GM23338 (cell line): ENCODE results near the gene SCN2A. TPM values are rescaled to one million over a fixed set of nuclear protein-coding genes. Genes with fewer than 3 reads are reported as not detected.

Experiments used
- ATAC-seq: fragments of 200-7000 bp; cut with Tn5 transposase; 3 replicates; pipeline ENCODE4 v1.9.1; 2020
- DNase-seq: peaks from one replicate; pipeline ENCODE4 v3.0.0-alpha.2; 2015; ENCODE audit warnings: low spot score
- H2AFZ ChIP-seq: fragments of 200-600 bp; sonication (generic); 2 replicates; pipeline ENCODE4 v1.8.0; 2016; ENCODE audit warnings: antibody characterized with exemption, mild to moderate bottlenecking, moderate library complexity
- H3F3A ChIP-seq: fragments of 200-600 bp; sonication (generic); replicated peaks from 2 replicates; pipeline ENCODE4 v1.8.0; 2017; ENCODE audit warnings: antibody characterized with exemption, mixed run types, low read depth
- H3K27ac ChIP-seq: fragments of 200-600 bp; sonication (generic); 2 replicates; pipeline ENCODE4 v1.6.1; 2016; ENCODE audit warnings: low read depth
- H3K27me3 ChIP-seq: fragments of 200-600 bp; sonication (generic); 2 replicates; pipeline ENCODE4 v1.8.0; 2016; ENCODE audit warnings: mild to moderate bottlenecking, mixed run types, moderate library complexity; ENCODE audit not compliant: insufficient read depth
- H3K36me3 ChIP-seq: fragments of 200-600 bp; sonication (generic); 2 replicates; pipeline ENCODE4 v1.8.0; 2016; ENCODE audit warnings: mild to moderate bottlenecking; ENCODE audit not compliant: insufficient read depth
- H3K4me1 ChIP-seq: fragments of 200-600 bp; sonication (generic); 2 replicates; pipeline ENCODE4 v1.8.0; 2016; ENCODE audit warnings: mild to moderate bottlenecking, moderate library complexity; ENCODE audit not compliant: insufficient read depth
- H3K4me2 ChIP-seq: fragments of 200-600 bp; sonication (generic); 2 replicates; pipeline ENCODE4 v1.7.1; 2017; ENCODE audit warnings: mixed run types
- H3K4me3 ChIP-seq: fragments of 200-600 bp; sonication (generic); 2 replicates; pipeline ENCODE4 v1.6.1; 2016; ENCODE audit warnings: mixed run types
- H3K79me2 ChIP-seq: fragments of 200-600 bp; sonication (generic); replicated peaks from 2 replicates; pipeline ENCODE4 v1.8.0; 2017; ENCODE audit warnings: mild to moderate bottlenecking; ENCODE audit not compliant: insufficient read depth
- H3K9me2 ChIP-seq: fragments of 200-600 bp; sonication (generic); 2 replicates; pipeline ENCODE4 v1.8.0; 2017; ENCODE audit not compliant: insufficient read depth
- H4K20me1 ChIP-seq: fragments of 200-600 bp; sonication (generic); replicated peaks from 2 replicates; pipeline ENCODE4 v1.8.0; 2017; ENCODE audit warnings: mild to moderate bottlenecking; ENCODE audit not compliant: insufficient read depth
- H3K27ac Mint-ChIP-seq: 2 replicates; pipeline ENCODE4 v1.8.0; 2020; ENCODE audit warnings: inconsistent platforms, mild to moderate bottlenecking, moderate library complexity, mixed read lengths
- H3K27me3 Mint-ChIP-seq: 3 replicates; pipeline ENCODE4 v1.8.0; 2022; ENCODE audit warnings: low read depth, mild to moderate bottlenecking, moderate library complexity, mixed read lengths, inconsistent platforms; ENCODE audit not compliant: insufficient read depth, poor library complexity
- H3K36me3 Mint-ChIP-seq: 3 replicates; pipeline ENCODE4 v1.8.0; 2021; ENCODE audit warnings: low read depth, mild to moderate bottlenecking, inconsistent platforms, moderate library complexity, mixed read lengths
- H3K4me1 Mint-ChIP-seq: 3 replicates; pipeline ENCODE4 v1.8.0; 2020; ENCODE audit warnings: mild to moderate bottlenecking, inconsistent platforms, mixed read lengths
- H3K4me3 Mint-ChIP-seq: 3 replicates; pipeline ENCODE4 v1.8.0; 2021; ENCODE audit warnings: moderate library complexity, mild to moderate bottlenecking, inconsistent platforms, mixed read lengths
- H3K9me3 Mint-ChIP-seq: 3 replicates; pipeline ENCODE4 v1.8.0; 2020; ENCODE audit warnings: moderate library complexity, mild to moderate bottlenecking, inconsistent platforms, mixed read lengths
- CREB1 ChIP-seq: fragments of 250-450 bp; sonication (Bioruptor Pico); IDR thresholded peaks from 2 replicates; pipeline ENCODE4 v1.5.0; 2020; ENCODE audit warnings: low read depth, mild to moderate bottlenecking, moderate library complexity
- EZH2 ChIP-seq: fragments of 200-600 bp; sonication (generic); IDR thresholded peaks from one replicate; pipeline ENCODE4 v1.8.0; 2017; ENCODE audit warnings: antibody characterized with exemption, mild to moderate bottlenecking, low read depth; ENCODE audit not compliant: unreplicated experiment
- EZH2phosphoT487 ChIP-seq: fragments of 200-600 bp; sonication (generic); IDR thresholded peaks from one replicate; pipeline ENCODE4 v1.8.1; 2018; ENCODE audit warnings: antibody characterized with exemption; ENCODE audit not compliant: unreplicated experiment
- JUNB ChIP-seq: IDR thresholded peaks from one replicate; pipeline ENCODE4 v1.6.1; 2016; ENCODE audit warnings: antibody characterized with exemption; ENCODE audit not compliant: unreplicated experiment
- POLR2AphosphoS5 ChIP-seq: IDR thresholded peaks from 2 replicates; pipeline ENCODE4 v1.6.1; 2016; ENCODE audit warnings: antibody characterized with exemption, low read depth
- STAT1 ChIP-seq: IDR thresholded peaks from one replicate; pipeline ENCODE4 v1.6.1; 2016; ENCODE audit warnings: antibody characterized with exemption; ENCODE audit not compliant: unreplicated experiment
- ZNF114 ChIP-seq: fragments of 250-450 bp; sonication (Bioruptor Pico); IDR thresholded peaks from 2 replicates; pipeline ENCODE4 v1.5.0; 2020; ENCODE audit warnings: mild to moderate bottlenecking, moderate library complexity
- ZNF331 ChIP-seq: fragments of 250-450 bp; sonication (Bioruptor Pico); IDR thresholded peaks from 2 replicates; pipeline ENCODE4 v1.5.0; 2020; ENCODE audit warnings: low read depth, mild to moderate bottlenecking, moderate library complexity
- polyA plus RNA-seq: library from polyadenylated mRNA; unstranded; fragments of >200 nt; fragmentation: Nextera tagmentation; extraction: Ambion mirVana; gene quantifications from 2 replicates; pipeline ENCODE4 v1.2.1, GENCODE V29; 2016
- total RNA-seq: library from RNA; depleted of rRNA; stranded (reverse); fragments of >200 nt; shearing (Covaris generic); gene quantifications from 2 replicates; pipeline ENCODE4 v1.2.3, GENCODE V29; 2014; rRNA removed
- TF ChIP-seq, protein P1 (sequence below): fragments of 250-450 bp; sonication (Bioruptor Pico); IDR thresholded peaks from 2 replicates; pipeline ENCODE4 v1.5.0; 2020; ENCODE audit warnings: mild to moderate bottlenecking, moderate library complexity
- TF ChIP-seq, protein P2 (sequence below): IDR thresholded peaks from one replicate; pipeline ENCODE4 v1.6.1; 2018; ENCODE audit warnings: antibody characterized with exemption; ENCODE audit not compliant: unreplicated experiment

SCN2A gene
- total and polyA plus RNA-seq, 2 experiments from 2014 or later: 0.45 to 0.52 TPM

DNA sequence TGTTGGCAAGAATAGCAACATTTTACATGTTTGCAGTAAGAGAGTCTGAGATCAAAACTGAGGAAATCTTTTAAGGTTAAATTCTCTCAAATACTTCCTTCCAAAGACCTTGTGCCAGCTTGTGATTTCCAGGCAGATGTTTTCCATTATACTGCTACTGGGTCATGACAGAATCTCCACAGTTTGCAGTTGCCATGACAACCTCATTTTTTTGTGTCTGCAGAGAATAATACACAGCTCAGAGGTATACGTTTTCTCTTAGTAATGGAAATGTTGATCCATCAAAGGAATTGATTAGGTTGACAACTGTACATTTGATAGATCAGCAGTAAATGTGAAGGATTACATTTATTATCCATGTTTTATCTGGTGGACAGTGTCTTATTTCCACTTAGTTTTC, 201.2 kb downstream of the SCN2A start:
- no peaks in the 10 kb centered on the region for H3K36me3 Mint-ChIP-seq
- Histone ChIP-seq H2AFZ (no peak overlapping the region), H3K4me1 (peaks cover 13% of the 10 kb centered on the region), H4K20me1 (no peaks in the 10 kb centered on the region), H3K27ac (no peak overlapping the region), H3K79me2 (no peaks in the 10 kb centered on the region), H3K4me3 (no peak overlapping the region), H3K36me3 (no peaks in the 10 kb centered on the region), H3K4me2 (no peak overlapping the region), H3F3A (no peaks in the 10 kb centered on the region), H3K27me3 (no peaks in the 10 kb centered on the region), H3K9me2 (0 out of 2 replicates have a peak, but pooled peaks cover under 1% of the 10 kb centered on the region)
- no peak overlapping the region for H3K4me3 Mint-ChIP-seq
- H3K4me1 Mint-ChIP-seq: peaks cover 20% of the 10 kb centered on the region
- no peak for ATAC-seq
- TF ChIP-seq, protein P1, sequence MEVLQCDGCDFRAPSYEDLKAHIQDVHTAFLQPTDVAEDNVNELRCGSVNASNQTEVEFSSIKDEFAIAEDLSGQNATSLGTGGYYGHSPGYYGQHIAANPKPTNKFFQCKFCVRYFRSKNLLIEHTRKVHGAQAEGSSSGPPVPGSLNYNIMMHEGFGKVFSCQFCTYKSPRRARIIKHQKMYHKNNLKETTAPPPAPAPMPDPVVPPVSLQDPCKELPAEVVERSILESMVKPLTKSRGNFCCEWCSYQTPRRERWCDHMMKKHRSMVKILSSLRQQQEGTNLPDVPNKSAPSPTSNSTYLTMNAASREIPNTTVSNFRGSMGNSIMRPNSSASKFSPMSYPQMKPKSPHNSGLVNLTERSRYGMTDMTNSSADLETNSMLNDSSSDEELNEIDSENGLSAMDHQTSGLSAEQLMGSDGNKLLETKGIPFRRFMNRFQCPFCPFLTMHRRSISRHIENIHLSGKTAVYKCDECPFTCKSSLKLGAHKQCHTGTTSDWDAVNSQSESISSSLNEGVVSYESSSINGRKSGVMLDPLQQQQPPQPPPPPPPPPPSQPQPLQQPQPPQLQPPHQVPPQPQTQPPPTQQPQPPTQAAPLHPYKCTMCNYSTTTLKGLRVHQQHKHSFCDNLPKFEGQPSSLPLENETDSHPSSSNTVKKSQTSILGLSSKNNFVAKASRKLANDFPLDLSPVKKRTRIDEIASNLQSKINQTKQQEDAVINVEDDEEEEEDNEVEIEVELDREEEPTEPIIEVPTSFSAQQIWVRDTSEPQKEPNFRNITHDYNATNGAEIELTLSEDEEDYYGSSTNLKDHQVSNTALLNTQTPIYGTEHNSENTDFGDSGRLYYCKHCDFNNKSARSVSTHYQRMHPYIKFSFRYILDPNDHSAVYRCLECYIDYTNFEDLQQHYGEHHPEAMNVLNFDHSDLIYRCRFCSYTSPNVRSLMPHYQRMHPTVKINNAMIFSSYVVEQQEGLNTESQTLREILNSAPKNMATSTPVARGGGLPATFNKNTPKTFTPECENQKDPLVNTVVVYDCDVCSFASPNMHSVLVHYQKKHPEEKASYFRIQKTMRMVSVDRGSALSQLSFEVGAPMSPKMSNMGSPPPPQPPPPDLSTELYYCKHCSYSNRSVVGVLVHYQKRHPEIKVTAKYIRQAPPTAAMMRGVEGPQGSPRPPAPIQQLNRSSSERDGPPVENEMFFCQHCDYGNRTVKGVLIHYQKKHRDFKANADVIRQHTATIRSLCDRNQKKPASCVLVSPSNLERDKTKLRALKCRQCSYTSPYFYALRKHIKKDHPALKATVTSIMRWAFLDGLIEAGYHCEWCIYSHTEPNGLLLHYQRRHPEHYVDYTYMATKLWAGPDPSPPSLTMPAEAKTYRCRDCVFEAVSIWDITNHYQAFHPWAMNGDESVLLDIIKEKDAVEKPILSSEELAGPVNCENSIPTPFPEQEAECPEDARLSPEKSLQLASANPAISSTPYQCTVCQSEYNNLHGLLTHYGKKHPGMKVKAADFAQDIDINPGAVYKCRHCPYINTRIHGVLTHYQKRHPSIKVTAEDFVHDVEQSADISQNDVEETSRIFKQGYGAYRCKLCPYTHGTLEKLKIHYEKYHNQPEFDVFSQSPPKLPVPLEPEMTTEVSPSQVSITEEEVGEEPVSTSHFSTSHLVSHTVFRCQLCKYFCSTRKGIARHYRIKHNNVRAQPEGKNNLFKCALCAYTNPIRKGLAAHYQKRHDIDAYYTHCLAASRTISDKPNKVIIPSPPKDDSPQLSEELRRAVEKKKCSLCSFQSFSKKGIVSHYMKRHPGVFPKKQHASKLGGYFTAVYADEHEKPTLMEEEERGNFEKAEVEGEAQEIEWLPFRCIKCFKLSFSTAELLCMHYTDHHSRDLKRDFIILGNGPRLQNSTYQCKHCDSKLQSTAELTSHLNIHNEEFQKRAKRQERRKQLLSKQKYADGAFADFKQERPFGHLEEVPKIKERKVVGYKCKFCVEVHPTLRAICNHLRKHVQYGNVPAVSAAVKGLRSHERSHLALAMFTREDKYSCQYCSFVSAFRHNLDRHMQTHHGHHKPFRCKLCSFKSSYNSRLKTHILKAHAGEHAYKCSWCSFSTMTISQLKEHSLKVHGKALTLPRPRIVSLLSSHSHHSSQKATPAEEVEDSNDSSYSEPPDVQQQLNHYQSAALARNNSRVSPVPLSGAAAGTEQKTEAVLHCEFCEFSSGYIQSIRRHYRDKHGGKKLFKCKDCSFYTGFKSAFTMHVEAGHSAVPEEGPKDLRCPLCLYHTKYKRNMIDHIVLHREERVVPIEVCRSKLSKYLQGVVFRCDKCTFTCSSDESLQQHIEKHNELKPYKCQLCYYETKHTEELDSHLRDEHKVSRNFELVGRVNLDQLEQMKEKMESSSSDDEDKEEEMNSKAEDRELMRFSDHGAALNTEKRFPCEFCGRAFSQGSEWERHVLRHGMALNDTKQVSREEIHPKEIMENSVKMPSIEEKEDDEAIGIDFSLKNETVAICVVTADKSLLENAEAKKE (CRISPR knock-in tag): no peak
- TF ChIP-seq JUNB (no peak), ZNF114 (no peak), EZH2phosphoT487 (no peak), ZNF331 (no peak), STAT1 (no peak), CREB1 (CRISPR knock-in tag) (no peak), POLR2AphosphoS5 (no peak), EZH2 (no peak)
- TF ChIP-seq, protein P2, sequence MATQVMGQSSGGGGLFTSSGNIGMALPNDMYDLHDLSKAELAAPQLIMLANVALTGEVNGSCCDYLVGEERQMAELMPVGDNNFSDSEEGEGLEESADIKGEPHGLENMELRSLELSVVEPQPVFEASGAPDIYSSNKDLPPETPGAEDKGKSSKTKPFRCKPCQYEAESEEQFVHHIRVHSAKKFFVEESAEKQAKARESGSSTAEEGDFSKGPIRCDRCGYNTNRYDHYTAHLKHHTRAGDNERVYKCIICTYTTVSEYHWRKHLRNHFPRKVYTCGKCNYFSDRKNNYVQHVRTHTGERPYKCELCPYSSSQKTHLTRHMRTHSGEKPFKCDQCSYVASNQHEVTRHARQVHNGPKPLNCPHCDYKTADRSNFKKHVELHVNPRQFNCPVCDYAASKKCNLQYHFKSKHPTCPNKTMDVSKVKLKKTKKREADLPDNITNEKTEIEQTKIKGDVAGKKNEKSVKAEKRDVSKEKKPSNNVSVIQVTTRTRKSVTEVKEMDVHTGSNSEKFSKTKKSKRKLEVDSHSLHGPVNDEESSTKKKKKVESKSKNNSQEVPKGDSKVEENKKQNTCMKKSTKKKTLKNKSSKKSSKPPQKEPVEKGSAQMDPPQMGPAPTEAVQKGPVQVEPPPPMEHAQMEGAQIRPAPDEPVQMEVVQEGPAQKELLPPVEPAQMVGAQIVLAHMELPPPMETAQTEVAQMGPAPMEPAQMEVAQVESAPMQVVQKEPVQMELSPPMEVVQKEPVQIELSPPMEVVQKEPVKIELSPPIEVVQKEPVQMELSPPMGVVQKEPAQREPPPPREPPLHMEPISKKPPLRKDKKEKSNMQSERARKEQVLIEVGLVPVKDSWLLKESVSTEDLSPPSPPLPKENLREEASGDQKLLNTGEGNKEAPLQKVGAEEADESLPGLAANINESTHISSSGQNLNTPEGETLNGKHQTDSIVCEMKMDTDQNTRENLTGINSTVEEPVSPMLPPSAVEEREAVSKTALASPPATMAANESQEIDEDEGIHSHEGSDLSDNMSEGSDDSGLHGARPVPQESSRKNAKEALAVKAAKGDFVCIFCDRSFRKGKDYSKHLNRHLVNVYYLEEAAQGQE: no peak
- no peaks in the 10 kb centered on the region for H3K27me3 Mint-ChIP-seq
- H3K9me3 Mint-ChIP-seq: no peaks in the 10 kb centered on the region
- no peak overlapping the region for H3K27ac Mint-ChIP-seq
- DNase-seq: no peak

Other genes with a start within 250 kb of the SCN2A start
- 0.66 TPM in 1 of 2 replicates, not detected in the other for gene SCN3A, start 35.4 kb upstream of the SCN2A start, total RNA-seq
- gene SCN3A, start 35.4 kb upstream of the SCN2A start, polyA plus RNA-seq: not detected in 2 replicates
- gene CSRNP3, start 230.3 kb downstream of the SCN2A start, total RNA-seq: 3.0 and 3.8 TPM in 2 replicates
- 6.8 and 7.2 TPM in 2 replicates for gene CSRNP3, start 230.3 kb downstream of the SCN2A start, polyA plus RNA-seq